ENCODE measurements around the gene NCOA3. TPM values are rescaled to one million over a fixed set of nuclear protein-coding genes. Genes with fewer than 3 reads are reported as not detected.

NCOA3 gene
- total RNA-seq, 1 experiment from 2014 or later, result 60.3 TPM

- Mint-ChIP-seq H3K36me3 (ENCODE audit: insufficient read depth, unreplicated experiment) (peaks cover 47% of the 10 kb centered on the region), H3K9me3 (ENCODE audit: low read depth, unreplicated experiment) (no peaks in the 10 kb centered on the region), H3K4me3 (ENCODE audit: low read depth, unreplicated experiment) (no peak overlapping the region), H3K4me1 (ENCODE audit: low read depth, unreplicated experiment) (peaks cover 8% of the 10 kb centered on the region), H3K27ac (ENCODE audit: unreplicated experiment) (no peak overlapping the region), H3K27me3 (ENCODE audit: unreplicated experiment) (no peaks in the 10 kb centered on the region)
- CTCF ChIA-PET, result interaction anchor here (1.1 kb wide), 1 partner anchor 60 kb away, joined by 3 read pairs; no protein-coding TSS in a partner anchor
- TF ChIP-seq, protein P1, sequence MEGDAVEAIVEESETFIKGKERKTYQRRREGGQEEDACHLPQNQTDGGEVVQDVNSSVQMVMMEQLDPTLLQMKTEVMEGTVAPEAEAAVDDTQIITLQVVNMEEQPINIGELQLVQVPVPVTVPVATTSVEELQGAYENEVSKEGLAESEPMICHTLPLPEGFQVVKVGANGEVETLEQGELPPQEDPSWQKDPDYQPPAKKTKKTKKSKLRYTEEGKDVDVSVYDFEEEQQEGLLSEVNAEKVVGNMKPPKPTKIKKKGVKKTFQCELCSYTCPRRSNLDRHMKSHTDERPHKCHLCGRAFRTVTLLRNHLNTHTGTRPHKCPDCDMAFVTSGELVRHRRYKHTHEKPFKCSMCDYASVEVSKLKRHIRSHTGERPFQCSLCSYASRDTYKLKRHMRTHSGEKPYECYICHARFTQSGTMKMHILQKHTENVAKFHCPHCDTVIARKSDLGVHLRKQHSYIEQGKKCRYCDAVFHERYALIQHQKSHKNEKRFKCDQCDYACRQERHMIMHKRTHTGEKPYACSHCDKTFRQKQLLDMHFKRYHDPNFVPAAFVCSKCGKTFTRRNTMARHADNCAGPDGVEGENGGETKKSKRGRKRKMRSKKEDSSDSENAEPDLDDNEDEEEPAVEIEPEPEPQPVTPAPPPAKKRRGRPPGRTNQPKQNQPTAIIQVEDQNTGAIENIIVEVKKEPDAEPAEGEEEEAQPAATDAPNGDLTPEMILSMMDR (IDR thresholded peaks at IDR 0.05; ENCODE audit: unreplicated experiment), result no peak
- DNase-seq, result no peak
- no TSS peak for BruUV-seq (replicated peaks)
- intact Hi-C loops (cut with micrococcal nuclease; ENCODE audit: unreplicated experiment), result no loop called here
These were observed 163.7 kb downstream of the NCOA3 start for GRCh38 chr20:47665221-47665991.

DNA sequence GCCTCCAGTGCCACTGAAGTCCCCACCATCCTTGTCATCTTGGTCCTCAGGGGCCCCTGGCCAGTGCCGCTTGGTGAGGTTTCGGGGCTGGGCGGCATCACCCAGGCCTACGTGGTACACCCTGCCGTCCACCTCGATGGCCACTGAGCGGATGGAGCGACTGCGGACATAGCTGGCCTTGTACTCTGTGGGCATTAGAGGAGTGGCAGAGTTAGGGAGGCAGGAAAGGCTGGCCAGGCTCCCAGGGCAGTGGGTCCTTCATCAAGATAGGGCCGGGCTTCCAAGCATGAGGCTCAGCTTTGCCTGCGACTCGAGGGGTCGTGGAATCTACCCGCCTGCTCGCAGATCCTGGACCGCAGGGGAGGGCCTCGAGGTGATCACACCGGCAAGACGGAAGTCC is 164.6 kb downstream of the NCOA3 start:
- Mint-ChIP-seq H3K27ac (ENCODE audit: unreplicated experiment) (no peak overlapping the region), H3K4me1 (ENCODE audit: low read depth, unreplicated experiment) (peaks cover 8% of the 10 kb centered on the region), H3K9me3 (ENCODE audit: low read depth, unreplicated experiment) (no peaks in the 10 kb centered on the region), H3K27me3 (ENCODE audit: unreplicated experiment) (no peaks in the 10 kb centered on the region), H3K36me3 (ENCODE audit: insufficient read depth, unreplicated experiment) (peaks cover 42% of the 10 kb centered on the region), H3K4me3 (ENCODE audit: low read depth, unreplicated experiment) (no peak overlapping the region)
- no TSS peak for BruUV-seq (replicated peaks)
- intact Hi-C loops (cut with micrococcal nuclease; ENCODE audit: unreplicated experiment), result no loop called here
- CTCF ChIA-PET, result interaction anchor here (1.1 kb wide), 1 partner anchor 59 kb away, joined by 3 read pairs; no protein-coding TSS in a partner anchor
- TF ChIP-seq, protein P1 (IDR thresholded peaks at IDR 0.05; ENCODE audit: unreplicated experiment), result no peak
- no peak for DNase-seq

DNA sequence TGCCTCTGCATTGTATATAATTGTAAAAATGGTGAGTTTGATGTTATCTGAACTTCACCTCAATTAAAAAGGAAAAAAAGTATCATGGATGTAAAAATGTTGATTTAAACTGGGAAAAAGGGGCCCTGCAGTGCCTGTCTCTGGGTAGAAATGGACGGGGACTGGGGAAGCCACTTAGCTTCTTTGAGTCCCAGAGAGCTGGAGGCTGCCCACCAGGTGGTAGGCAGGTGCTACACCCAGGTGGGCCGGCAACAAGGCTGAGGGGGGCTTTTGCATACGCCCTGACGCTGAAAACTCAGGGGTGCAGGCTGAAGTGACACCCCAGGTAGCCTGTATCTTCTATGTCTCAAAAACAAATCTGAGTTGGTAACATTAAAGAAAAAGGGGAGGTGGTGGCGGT is 165.4 kb downstream of the NCOA3 start:
- no TSS peak for BruUV-seq (replicated peaks)
- Mint-ChIP-seq H3K27me3 (ENCODE audit: unreplicated experiment) (no peaks in the 10 kb centered on the region), H3K4me3 (ENCODE audit: low read depth, unreplicated experiment) (no peak overlapping the region), H3K9me3 (ENCODE audit: low read depth, unreplicated experiment) (no peaks in the 10 kb centered on the region), H3K27ac (ENCODE audit: unreplicated experiment) (no peak overlapping the region), H3K4me1 (ENCODE audit: low read depth, unreplicated experiment) (peaks cover 8% of the 10 kb centered on the region), H3K36me3 (ENCODE audit: insufficient read depth, unreplicated experiment) (peaks cover 34% of the 10 kb centered on the region)
- CTCF ChIA-PET, result no interaction called here
- intact Hi-C loops (cut with micrococcal nuclease; ENCODE audit: unreplicated experiment), result no loop called here
- no peak for DNase-seq
- TF ChIP-seq, protein P1 (IDR thresholded peaks at IDR 0.05; ENCODE audit: unreplicated experiment), result no peak

- no peaks in the 10 kb centered on the region for H3K27me3 Mint-ChIP-seq (ENCODE audit: unreplicated experiment)
- TF ChIP-seq, protein P1 (IDR thresholded peaks at IDR 0.05; ENCODE audit: unreplicated experiment), result no peak
- no peak for DNase-seq
- no peak overlapping the region for H3K27ac Mint-ChIP-seq (ENCODE audit: unreplicated experiment)
- no TSS peak for BruUV-seq (replicated peaks)
- intact Hi-C loops (cut with micrococcal nuclease; ENCODE audit: unreplicated experiment), result no loop called here
- H3K9me3 Mint-ChIP-seq (ENCODE audit: low read depth, unreplicated experiment), result no peaks in the 10 kb centered on the region
- H3K4me3 Mint-ChIP-seq (ENCODE audit: low read depth, unreplicated experiment), result no peak overlapping the region
- H3K4me1 Mint-ChIP-seq (ENCODE audit: low read depth, unreplicated experiment), result peaks cover 8% of the 10 kb centered on the region
- CTCF ChIA-PET, result no interaction called here
- H3K36me3 Mint-ChIP-seq (ENCODE audit: insufficient read depth, unreplicated experiment), result peaks cover 30% of the 10 kb centered on the region
These were observed 166.0 kb downstream of the NCOA3 start for GRCh38 chr20:47667531-47668312.
